GM19455 (cell line): ENCODE measurements around the gene UTRN.
A peak's percentile ranks its signal among the peaks of the same experiment; 100 is the strongest.

Experiments used
- ATAC-seq: cut with Tn5 transposase; IDR thresholded peaks from one replicate; pipeline ENCODE4 v1.9.1; 2021; ENCODE audit not compliant: unreplicated experiment

Gene UTRN

DNA sequence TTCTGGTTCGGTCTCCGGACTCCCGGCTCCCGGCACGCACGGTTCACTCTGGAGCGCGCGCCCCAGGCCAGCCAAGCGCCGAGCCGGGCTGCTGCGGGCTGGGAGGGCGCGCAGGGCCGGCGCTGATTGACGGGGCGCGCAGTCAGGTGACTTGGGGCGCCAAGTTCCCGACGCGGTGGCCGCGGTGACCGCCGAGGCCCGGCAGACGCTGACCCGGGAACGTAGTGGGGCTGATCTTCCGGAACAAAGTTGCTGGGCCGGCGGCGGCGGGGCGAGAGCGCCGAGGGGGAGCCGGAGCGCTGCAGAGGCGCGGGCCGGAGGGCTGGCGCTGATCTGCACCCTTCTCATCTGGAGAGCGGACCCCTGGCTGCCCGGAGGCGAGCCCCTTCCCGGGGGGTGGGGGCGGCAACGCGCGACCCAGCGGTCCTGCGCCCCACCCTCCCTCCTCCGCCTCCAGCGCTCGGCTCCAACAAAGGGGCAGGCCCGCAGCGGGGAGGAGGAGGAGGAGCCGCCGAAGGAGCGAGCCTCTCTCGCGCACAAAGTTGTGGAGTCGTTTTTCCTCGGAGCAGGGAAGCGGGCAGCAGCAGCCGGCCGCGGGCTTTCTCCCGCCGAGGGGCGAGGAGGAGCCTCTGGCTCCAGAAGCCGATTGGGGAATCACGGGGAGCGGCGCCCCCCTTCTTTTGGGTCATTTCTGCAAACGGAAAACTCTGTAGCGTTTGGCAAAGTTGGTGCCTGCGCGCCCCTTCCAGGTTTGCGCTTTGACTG is at the start of gene UTRN:
UTRN (plus strand) TSS at position 553 of the 765 bp plus-strand sequence. CDS start 6,494 bp downstream, outside the sequence.
- peak; percentile 61 for ATAC-seq

DNA sequence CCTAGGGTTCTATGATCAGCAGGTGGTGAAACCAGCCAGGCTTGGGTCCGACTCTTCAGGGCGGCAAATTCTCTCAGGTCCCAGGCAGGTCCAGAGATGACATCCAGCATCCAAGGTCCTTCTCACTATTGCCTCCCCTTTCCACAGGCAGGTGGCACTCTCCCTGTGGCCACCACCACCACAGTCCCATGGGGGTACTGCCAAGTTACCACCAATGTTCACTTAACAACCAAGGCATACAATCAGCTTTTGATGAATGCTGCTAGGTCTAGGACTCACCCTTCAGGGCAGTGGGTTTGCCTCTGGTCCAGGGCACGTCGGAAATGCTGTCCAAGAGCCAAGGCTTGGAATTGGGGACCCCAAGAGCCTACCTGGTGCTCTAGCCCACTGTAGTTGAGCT is 40.4 kb upstream of the UTRN start:
- ATAC-seq, result no peak

DNA sequence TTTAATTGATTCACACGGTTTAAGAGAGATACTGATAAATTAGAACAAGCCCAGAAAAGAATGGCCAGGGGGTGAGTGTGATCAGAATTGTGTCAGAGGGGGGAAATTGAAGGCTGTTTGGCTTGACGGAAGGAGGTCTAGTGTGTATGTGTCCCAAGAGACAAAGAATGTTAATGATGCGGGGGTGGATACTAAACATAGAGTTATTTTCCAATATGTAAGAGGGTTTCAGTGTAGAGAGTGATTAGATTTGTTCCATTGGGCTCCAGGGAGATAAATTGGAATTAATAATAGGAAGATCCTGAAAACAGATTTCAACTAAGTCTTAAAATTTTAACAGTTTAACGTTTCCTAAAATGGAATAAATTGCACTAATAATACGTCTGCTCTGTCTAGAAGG is 38.1 kb upstream of the UTRN start:
- no peak for ATAC-seq

DNA sequence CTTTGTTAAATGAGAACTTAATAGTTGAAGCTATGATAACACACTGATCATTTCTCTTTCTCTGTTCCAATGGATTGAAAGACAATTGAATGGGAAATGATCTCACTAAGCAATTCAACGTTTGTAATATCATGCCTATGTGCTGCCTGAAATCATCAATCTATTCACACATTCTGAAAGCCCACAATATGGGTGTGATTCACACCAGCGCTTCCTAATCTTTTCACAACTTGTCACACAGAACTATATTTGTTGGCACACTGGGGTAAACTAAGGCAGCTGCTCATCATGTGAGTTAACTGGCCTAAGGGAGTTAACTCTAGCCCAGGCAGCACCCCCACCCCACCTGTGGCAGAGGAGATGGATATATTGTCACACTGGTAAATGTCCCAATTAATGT is 37.1 kb upstream of the UTRN start:
- no peak for ATAC-seq

DNA sequence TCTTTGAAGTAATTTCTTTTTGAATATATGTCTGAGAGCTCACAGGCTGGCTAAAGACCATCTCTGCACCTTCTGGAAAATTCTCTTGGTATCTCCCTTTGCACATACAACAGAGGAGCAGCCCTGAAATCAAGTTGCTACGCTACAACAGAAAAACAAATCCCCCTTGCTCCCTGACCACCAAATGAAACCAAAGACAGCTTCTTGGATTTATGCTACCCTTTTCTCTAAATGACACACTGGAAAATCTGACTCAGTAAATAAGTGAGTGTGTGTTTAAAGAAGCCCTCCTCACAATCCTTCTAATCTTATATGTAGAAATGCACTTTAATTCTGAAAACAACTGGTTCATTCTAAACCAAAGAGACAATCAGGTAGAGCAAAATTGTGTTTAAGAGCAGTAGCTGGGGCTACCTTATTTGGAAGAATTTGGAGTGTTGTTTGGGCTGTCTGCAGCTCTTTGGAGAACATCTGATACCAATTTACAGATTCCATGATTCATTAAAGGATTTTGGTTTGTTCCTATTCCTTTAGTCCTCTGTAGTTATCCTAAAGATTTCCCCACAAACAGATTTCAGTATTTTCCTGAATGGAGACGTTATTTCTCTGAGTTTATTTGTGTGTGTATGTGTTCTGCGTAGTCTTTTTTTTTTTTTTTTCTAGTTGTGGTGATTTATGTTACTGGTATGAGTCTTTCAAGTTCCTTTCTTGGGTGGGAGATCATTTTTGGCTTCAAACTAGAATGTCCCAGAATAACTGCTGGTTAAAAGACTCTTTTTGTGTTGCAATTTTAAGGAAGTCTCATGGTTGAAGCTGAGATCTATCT is 36.4 kb upstream of the UTRN start:
- no peak for ATAC-seq

DNA sequence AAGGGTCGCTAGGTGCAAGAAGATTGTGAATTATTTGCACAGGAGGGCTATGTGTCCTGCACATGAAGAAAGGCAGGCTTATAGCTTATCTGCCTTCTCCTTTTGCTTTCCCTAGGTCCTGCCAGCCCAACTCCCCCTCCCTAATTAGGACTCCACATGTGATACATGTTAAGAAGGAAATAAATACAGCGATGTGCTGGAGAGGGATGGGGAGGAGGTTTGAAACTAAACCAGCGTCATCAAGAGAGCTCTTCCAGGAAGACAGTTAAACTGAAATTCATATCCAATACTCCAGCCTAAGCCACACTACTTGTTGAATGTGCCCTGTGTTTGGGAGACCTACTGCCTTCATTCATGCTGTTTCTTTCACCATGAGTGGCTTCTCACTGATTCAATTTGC is 34.9 kb upstream of the UTRN start:
- no peak for ATAC-seq

DNA sequence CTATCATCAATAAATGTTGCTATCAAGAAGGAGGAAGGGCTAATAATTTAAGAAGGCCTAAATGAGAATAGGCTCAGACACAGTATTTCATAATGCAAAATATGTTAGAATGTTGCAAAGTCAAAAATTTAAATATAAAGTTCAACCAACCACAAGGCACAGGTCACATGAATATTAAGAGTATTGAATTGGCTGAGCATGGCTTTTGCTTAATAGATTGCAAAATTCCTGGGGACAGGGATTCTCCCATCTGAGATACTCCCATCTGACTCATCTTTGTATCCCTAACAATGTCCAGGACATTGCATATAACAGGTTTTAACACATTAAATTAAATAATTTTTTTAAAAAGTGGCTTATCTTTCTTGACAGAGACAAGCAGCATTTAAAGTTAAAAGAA is 32.9 kb upstream of the UTRN start:
- ATAC-seq, result no peak

DNA sequence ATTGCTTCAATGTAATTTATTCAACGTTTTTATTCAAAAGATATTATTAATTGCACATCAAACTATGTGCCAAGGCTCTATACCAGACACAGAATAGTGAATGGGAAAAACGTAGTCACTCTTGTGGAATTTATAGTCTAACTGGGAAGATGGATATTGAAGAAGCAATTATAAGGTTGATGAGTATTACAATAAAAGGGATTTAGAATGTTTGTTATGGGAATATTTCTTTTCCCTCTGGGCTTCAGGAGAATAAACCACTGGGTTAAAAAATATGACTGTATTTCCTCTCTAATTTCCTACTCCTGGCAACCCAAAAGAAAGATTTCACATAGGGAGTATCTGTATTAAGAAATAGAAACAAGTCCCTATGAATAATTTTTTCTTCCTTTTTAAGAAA is 25.1 kb upstream of the UTRN start:
- ATAC-seq, result no peak

DNA sequence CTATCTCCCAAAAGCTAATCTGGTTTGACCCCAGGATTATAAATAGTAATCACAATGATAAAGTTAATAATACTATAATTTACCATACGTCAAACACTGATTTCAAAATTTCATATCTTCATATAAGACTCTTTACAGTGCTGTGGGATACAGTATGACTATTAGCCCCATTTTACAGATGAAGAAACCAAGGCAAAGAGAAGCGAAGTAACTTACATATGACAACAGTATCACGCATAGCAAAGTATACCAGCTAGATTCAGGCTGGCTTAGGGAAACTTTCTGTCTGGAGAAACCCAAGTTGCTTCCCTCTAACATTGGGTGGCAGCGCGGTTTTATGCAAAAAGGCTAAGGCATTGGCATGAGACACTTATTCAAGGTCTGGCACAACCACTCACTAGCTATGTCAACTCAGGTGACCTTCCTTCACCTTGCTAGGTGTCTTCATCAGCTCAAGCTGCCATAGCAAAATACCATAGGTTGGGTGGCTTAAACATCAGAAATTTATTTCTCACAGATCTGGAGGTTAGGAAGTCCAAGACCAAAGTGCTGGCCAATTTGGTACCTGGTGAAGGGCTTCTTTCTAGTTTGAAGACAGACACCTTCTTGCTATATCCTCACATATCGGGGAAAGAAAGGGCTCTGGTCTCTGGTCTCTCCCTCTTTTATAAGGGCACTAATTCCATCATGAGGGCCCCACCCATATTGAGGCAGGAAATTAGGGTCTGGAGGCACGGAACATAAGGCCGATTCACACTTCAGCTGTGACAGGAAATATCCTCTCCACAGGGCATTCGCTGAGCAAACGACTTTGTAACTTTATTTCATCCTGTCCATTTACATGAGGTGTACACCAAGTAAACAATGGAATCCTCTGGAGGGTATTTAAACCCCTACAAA is 22.4 kb upstream of the UTRN start:
- no peak for ATAC-seq

DNA sequence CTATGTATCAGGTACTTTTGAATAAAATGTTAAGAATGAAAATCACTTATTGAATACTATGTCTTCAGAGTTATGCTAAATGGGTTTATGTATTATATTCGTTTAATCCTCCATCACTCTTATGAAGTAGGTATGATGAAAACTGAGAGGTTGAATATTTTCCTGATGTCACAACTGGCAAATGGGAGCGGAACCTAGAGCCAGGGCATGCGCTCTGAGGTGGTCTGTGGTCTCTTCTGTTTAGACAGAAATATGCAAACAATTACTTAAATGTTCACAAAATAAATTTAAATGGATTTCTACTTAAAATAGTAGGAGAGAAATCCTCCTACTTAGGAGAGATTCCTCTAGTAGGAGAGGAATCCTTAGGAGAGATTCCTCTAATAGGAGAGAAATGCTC is 21.3 kb upstream of the UTRN start:
- ATAC-seq, result no peak

DNA sequence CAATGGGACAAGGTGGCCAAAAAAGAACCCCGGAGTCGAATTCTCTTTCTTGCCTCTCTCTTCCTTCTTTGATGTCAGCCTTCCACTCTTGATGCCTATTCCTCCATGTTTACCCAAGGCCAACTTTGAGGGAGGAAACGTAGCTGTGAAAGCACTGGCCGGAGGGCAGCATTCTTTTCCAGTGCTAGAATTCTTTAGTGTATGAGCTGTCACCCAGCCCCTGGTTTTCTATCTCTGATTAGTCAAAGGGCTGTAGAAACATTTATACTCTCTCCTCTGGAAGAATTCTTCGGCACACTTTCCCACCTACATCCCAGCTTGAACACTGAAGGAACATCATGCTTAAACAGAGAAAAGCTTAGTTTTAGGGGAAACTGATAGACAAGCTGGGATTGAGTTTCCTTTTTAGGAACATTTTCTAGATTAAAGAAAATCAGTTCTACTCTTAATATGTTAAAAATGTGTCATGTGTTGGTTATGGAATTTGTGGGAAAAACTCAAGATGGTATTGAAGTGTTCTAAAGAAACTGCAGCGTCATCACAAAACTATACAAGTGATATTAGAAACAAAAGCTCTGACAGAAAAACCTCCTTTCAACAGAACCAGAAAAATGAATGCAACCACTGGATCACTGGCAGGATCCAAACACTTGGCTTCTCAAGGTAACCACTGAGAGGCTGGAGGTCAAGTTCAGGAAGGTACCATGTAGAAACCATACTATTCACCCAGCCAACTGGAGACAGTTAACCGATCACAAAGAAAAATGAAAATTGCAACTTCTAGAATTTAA is 20.7 kb upstream of the UTRN start:
- ATAC-seq, result no peak

DNA sequence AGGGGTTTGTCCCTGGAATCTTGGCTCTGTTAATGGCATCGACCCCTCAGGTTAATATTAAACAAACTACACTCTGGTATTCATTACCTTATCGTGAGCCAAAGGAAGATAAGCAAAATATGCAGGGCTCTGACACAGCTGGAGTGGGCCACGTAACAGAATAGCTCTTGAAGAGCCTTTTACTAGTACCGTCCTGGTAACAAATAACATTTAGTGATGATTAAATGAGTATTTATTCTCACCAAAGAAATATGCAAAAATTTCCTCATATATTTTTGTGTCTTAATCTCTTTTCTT is 20.1 kb upstream of the UTRN start:
- ATAC-seq, result no peak

DNA sequence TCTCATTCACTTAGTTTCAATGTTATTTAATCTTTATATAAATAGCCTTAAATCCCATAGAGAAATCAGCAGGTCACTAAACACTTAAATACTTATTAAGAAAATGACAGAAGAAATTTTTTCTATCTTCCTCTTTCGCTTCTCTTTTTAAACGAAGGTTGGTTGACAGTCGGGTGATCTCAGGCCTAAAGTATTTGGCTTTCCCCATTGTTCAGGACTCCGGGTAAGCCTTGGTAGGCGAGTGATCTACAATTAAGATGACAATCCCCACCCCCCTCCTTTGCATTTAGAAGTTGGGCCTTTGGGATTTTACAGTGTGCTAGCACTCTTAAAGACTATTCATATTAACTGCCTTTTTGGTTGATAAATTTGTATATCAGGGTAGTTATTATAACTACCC is 19.7 kb upstream of the UTRN start:
- ATAC-seq, result no peak

DNA sequence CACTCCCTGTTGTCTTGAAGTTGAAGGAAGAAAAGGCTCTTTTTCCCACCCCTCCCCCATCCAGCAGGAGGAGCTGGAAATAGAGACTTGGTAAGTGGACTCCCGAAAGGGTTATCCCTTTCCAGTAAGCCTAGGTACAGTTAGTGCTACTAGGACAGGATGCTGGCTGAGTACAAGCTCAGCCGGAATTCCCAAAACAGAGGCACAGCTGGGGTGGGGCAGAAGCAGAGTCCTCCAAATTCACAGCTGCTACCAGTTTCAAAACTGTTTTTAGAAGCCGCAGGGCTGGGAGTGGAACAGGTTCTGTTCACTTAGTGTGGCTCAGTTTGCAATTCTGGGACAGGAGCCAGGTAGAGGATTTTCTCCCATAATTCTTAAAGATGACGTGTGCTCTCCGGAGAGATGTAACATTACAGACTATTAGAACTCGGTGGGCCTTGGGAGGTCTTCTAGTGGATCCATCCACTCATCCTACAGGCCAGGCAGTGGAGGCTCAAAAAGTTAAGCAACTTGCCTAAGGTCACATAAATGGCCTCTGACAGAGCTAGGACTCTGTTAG is 19.0 kb upstream of the UTRN start:
- ATAC-seq, result no peak

DNA sequence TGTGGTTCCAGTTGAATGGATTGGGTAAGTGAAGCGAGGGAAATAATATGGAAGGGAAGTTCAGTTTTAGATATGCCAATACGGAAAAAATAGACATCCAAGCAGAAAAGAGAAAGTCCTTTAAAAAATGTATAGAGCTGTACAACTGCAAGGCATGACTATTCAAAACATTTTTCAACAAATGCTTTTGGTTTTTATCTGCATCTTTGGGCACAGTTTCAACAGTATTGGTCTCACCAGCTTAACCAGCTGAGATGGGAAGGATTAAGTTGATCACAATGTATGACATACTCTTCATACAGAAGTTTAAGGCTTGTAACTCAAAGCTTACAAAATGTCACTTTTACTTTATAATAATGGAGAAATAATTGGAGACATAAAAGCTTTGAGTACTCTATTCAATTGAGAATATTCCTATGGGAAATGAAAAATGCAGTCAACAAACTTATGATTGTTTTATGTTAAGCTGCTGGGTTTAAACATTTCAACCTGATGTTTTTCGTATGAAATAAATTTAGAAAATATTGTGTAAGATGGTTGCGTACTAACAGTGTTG is 16.3 kb upstream of the UTRN start:
- no peak for ATAC-seq

DNA sequence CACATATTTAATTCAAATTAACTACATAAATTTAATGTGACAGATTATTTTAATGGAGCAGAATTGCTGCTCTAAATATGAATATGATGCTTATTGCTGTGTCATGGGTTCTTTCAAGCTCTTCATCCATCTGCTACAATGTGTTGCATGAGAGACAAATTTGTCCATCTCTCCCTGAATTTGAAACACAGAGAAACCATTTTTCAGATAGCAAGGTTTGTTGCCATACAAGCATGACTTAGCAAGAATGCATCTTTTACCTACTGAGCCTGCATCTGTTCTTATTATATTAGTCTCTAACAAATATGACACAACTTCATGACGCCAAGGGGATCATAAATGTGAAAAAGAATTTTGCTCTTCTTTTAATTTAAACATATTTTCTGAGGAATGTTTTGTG is 8.0 kb upstream of the UTRN start:
- ATAC-seq, result no peak

DNA sequence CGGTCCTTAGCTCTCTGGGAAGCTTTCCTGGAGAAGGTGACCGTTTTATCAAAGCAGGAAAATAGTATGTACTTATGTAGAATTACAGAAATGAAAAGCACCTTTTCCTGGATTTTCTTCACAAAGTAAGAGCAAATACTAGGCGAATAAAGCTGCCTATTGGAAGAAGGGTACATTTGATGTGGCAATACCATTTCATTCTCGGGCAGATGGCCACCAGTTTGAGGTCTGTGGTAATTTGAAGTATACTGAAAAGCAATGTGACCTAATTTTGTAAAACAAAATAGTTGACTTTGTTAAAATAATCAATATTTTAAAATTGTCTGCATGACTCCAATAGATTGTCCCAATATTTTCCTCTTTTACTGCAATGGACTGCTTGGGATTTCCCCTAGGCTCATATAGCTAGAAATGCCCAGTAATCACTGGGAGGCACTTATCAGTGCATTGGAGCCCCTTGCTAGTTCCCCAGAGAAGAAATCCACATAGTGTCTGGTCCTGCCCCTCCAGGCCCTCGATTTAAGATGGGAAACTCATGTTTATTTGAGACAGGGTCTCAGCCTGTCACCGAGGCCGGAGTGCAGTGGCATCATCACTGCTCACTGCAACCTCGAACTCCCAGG is 7.4 kb upstream of the UTRN start:
- ATAC-seq, result no peak

DNA sequence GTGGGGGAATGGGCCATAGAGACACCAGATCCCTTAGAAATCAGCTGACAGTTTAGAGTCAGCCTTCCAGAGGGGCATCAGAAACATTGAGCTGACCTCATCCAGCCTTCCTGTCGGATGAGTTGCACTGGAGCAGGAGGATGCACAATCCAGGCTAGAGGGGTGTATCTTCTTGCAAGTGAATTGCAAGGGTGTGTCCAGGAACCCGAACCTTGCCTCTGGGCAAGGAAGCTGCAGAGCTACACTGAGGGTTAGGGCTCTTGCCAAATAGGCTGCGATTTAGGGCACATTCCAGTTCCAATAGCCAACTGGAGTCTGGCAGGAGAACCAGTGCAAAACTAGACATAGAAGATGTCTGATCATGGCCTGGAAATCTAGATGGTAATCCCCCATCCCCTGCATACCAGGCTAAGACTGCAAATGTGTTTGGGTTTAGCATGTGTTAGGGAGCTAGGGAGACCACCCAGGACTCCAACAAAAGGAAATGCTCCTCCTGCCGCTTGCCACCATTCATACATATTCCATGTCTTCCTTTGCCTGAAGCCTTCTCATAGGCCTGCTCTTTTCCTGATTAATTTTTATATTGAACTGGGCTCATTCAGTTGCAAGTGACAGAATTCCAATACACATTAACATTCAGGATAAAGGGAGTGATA is 6.3 kb upstream of the UTRN start:
- ATAC-seq, result no peak

DNA sequence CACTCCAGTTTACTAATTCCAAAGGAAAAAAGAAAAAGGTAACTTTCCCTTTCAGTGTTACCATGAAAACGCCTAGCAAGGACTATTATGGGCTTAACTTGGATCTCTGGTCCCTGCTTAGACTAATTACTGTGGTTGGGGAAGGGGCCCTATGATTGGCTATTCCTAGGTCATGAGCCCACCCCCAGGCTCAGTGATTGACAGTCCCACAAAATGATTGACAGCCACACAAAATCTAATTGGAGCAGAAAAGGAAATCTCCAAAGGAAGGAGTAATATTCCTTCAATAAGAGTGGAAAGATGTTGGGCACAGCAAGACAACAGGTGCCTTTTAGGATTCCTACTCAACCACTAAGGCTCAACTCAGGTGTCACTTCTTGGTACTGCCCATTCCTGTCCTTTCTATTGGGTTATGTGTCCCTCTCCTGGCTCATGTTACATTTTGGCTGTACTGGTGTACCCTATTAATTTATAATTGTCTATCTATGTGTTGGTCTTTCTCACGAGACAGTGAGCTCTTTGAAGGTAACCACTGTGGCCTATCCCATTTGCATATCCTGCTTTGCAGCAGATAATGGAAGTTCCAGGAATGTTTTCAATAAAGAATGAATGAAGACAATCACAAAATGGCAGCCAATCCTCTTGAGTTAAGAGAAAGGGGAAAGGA is 5.5 kb upstream of the UTRN start:
- ATAC-seq, result no peak
